H9 (cell line): ENCODE results near the gene RHBDL2. TPM values are rescaled to one million over a fixed set of nuclear protein-coding genes. Genes with fewer than 3 reads are reported as not detected.

Experiments
- DNase-seq: peaks from one replicate; pipeline ENCODE4 v3.0.0-alpha.2; 2017
- H2AFZ ChIP-seq: one replicate; pipeline ENCODE4 v1.6.1; 2013; ENCODE audit warnings: mild to moderate bottlenecking, low read length, control low read depth, moderate library complexity
- H2AK5ac ChIP-seq: 2 replicates; pipeline ENCODE4 v1.6.1; 2013; ENCODE audit warnings: low read length, control low read depth, mixed read lengths; ENCODE audit not compliant: insufficient read length
- H2BK120ac ChIP-seq: one replicate; pipeline ENCODE4 v1.6.1; 2013; ENCODE audit warnings: low read depth, mild to moderate bottlenecking, low read length, control low read depth, inconsistent platforms; ENCODE audit not compliant: poor library complexity, severe bottlenecking
- H2BK12ac ChIP-seq: 2 replicates; pipeline ENCODE4 v1.6.1; 2013; ENCODE audit warnings: low read length, control low read depth, mixed read lengths, low read depth; ENCODE audit not compliant: insufficient read length
- H2BK15ac ChIP-seq: 2 replicates; pipeline ENCODE4 v1.6.1; 2013; ENCODE audit warnings: low read depth, low read length, control low read depth
- H2BK20ac ChIP-seq: one replicate; pipeline ENCODE4 v1.6.1; 2013; ENCODE audit warnings: low read depth, mild to moderate bottlenecking, low read length, control low read depth, inconsistent platforms; ENCODE audit not compliant: poor library complexity, severe bottlenecking
- H2BK5ac ChIP-seq: 2 replicates; pipeline ENCODE4 v1.6.1; 2013; ENCODE audit warnings: low read length, control low read depth, mixed read lengths; ENCODE audit not compliant: insufficient read length
- H3K14ac ChIP-seq: 2 replicates; pipeline ENCODE4 v1.6.1; 2013; ENCODE audit warnings: low read length, control low read depth; ENCODE audit not compliant: insufficient read depth
- H3K18ac ChIP-seq: 2 replicates; pipeline ENCODE4 v1.6.1; 2013; ENCODE audit warnings: low read depth, mild to moderate bottlenecking, mixed read lengths, low read length, control low read depth; ENCODE audit not compliant: insufficient read length
- H3K23ac ChIP-seq: 2 replicates; pipeline ENCODE4 v1.6.1; 2013; ENCODE audit warnings: low read length, control low read depth, mixed read lengths, low read depth; ENCODE audit not compliant: insufficient read length
- H3K23me2 ChIP-seq: 2 replicates; pipeline ENCODE4 v1.6.1; 2013; ENCODE audit warnings: low read depth, mild to moderate bottlenecking, mixed read lengths, low read length, control low read depth; ENCODE audit not compliant: insufficient read length, poor library complexity, severe bottlenecking
- H3K27ac ChIP-seq: 2 replicates; pipeline ENCODE4 v1.5.1; 2013; ENCODE audit warnings: low read length, control low read depth, mixed read lengths, low read depth; ENCODE audit not compliant: insufficient read length
- H3K27me3 ChIP-seq: 2 replicates; pipeline ENCODE4 v1.6.1; 2013; ENCODE audit warnings: low read length, control low read depth, inconsistent platforms; ENCODE audit not compliant: insufficient read depth
- H3K4ac ChIP-seq: 2 replicates; pipeline ENCODE4 v1.6.1; 2013; ENCODE audit warnings: low read depth, mild to moderate bottlenecking, control low read depth, inconsistent platforms, low read length, moderate library complexity
- H3K4me1 ChIP-seq: 2 replicates; pipeline ENCODE4 v1.6.1; 2013; ENCODE audit warnings: low read length, control low read depth, inconsistent platforms; ENCODE audit not compliant: insufficient read depth
- H3K4me2 ChIP-seq: 2 replicates; pipeline ENCODE4 v1.6.1; 2013; ENCODE audit warnings: low read length, control low read depth, mixed read lengths; ENCODE audit not compliant: insufficient read length, insufficient read depth
- H3K56ac ChIP-seq: 2 replicates; pipeline ENCODE4 v1.6.1; 2013; ENCODE audit warnings: low read depth, mild to moderate bottlenecking, mixed read lengths, low read length, control low read depth; ENCODE audit not compliant: insufficient read length
- H3K79me1 ChIP-seq: 2 replicates; pipeline ENCODE4 v1.6.1; 2013; ENCODE audit warnings: low read depth, mild to moderate bottlenecking, moderate library complexity, low read length, control low read depth, inconsistent platforms; ENCODE audit not compliant: insufficient read depth, poor library complexity, severe bottlenecking
- H3K79me2 ChIP-seq: 2 replicates; pipeline ENCODE4 v1.6.1; 2013; ENCODE audit warnings: low read length, control low read depth, inconsistent platforms; ENCODE audit not compliant: insufficient read depth
- H3K9ac ChIP-seq: 2 replicates; pipeline ENCODE4 v1.6.1; 2013; ENCODE audit warnings: low read length, control low read depth, mixed read lengths; ENCODE audit not compliant: insufficient read length; ENCODE audit errors: extremely low read depth
- H3K9me3 ChIP-seq: one replicate; pipeline ENCODE4 v1.6.1; 2013; ENCODE audit warnings: low read depth, low read length, inconsistent platforms; ENCODE audit not compliant: control insufficient read depth
- H3T11ph ChIP-seq: one replicate; pipeline ENCODE4 v1.6.1; 2013; ENCODE audit warnings: mild to moderate bottlenecking, low read length, control low read depth, inconsistent platforms
- H4K20me1 ChIP-seq: one replicate; pipeline ENCODE4 v1.6.1; 2013; ENCODE audit not compliant: control insufficient read depth, insufficient read length, insufficient read depth
- H4K5ac ChIP-seq: 2 replicates; pipeline ENCODE4 v1.6.1; 2013; ENCODE audit warnings: low read depth, mild to moderate bottlenecking, mixed read lengths, low read length, control low read depth; ENCODE audit not compliant: insufficient read length
- H4K8ac ChIP-seq: replicated peaks from 2 replicates; pipeline ENCODE4 v1.6.1; 2013; ENCODE audit warnings: low read length, control low read depth, mixed read lengths, low read depth; ENCODE audit not compliant: insufficient read length
- H4K91ac ChIP-seq: 2 replicates; pipeline ENCODE4 v1.6.1; 2013; ENCODE audit warnings: low read depth, mild to moderate bottlenecking, moderate library complexity, mixed read lengths, low read length, control low read depth; ENCODE audit not compliant: insufficient read length
- H3K27ac Mint-ChIP-seq, 3 experiments: 2 replicates in 2 of 3; 3 replicates in 1 of 3; pipeline ENCODE4 v1.8.0; 2020 to 2021; ENCODE audit warnings: mixed read lengths in 3 of 3, mild to moderate bottlenecking in 1 of 3, moderate library complexity in 1 of 3
- H3K27me3 Mint-ChIP-seq: 2 replicates; pipeline ENCODE4 v1.8.0; 2021; ENCODE audit warnings: low read depth, mild to moderate bottlenecking, moderate library complexity, mixed read lengths
- H3K36me3 Mint-ChIP-seq, 3 experiments: 2 replicates in 2 of 3; 3 replicates in 1 of 3; pipeline ENCODE4 v1.8.0; 2020 to 2021; ENCODE audit warnings: low read depth in 3 of 3, mixed read lengths in 3 of 3; ENCODE audit not compliant: insufficient read depth in 1 of 3
- H3K4me1 Mint-ChIP-seq, 2 experiments: 2 replicates each; pipeline ENCODE4 v1.8.0; 2020; ENCODE audit warnings: mixed read lengths in 2 of 2
- H3K4me3 Mint-ChIP-seq, 2 experiments: 2 replicates in 1 of 2; 3 replicates in 1 of 2; pipeline ENCODE4 v1.8.0; 2020 to 2021; ENCODE audit warnings: mild to moderate bottlenecking in 2 of 2, mixed read lengths in 2 of 2, moderate library complexity in 1 of 2
- H3K9me3 Mint-ChIP-seq, 2 experiments: 2 replicates in 1 of 2; 3 replicates in 1 of 2; pipeline ENCODE4 v1.8.0; 2020; ENCODE audit warnings: mild to moderate bottlenecking in 2 of 2, mixed read lengths in 2 of 2, moderate library complexity in 1 of 2
- CTCF ChIP-seq: fragments of 200-600 bp; sonication (generic); conservative IDR thresholded peaks from 3 replicates; pipeline ENCODE4 v1.8.0; 2021; ENCODE audit warnings: antibody characterized with exemption, mild to moderate bottlenecking
- WGBS: extraction: QIAGEN DNeasy Blood & Tissue Kit; methylation state at CpG from one replicate; pipeline ENCODE4 v1.1.7; 2013; ENCODE audit warnings: missing lambda C conversion rate, low lambda C conversion rate, mixed read lengths; ENCODE audit not compliant: insufficient read length; ENCODE audit errors: extremely low coverage; 5-methylcytosine and 5-hydroxymethylcytosine counted together
- total RNA-seq: library from RNA; stranded (reverse); gene quantifications from 2 replicates; pipeline ENCODE4 v1.2.1, GENCODE V29; 2021

Gene RHBDL2
- total RNA-seq, 1 experiment from 2014 or later, result not detected

DNA sequence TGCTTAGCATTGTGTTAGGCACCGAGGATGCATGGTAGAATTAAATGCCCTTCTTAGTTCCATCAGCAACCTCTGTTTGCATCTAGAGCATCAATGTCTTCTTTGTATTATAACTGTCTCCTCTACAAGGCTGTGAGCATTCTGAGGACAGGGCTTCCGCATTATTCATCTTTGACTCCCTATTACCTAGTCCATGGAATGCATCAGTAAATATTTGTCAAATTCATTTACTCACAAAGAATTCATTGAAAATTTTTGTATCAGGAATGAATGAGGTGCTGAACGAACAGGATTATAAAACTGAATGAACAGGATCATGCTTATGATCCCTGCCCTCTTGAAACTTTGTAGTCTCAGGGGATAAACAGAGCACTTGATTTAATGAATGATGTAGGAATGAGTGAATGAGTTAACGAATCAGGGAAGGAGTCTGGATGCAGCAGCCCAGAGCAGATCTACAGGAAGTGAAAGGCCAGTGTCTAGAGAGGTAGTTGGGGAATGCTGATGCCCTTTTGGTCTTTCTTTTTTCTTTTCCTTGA lies 2.8 kb downstream of the RHBDL2 start:
- H3K4me1 Mint-ChIP-seq, result peaks cover 12 to 13% of the 10 kb centered on the region in 2 experiments
- Histone ChIP-seq H3K79me1 (no peaks in the 10 kb centered on the region), H3K27me3 (no peaks in the 10 kb centered on the region), H3K9me3 (no peaks in the 10 kb centered on the region), H2BK12ac (no peak overlapping the region), H3K23ac (no peak overlapping the region), H2BK20ac (no peak overlapping the region), H3K23me2 (no peaks in the 10 kb centered on the region), H2BK5ac (no peak overlapping the region), H3K4me1 (no peaks in the 10 kb centered on the region), H4K91ac (no peak overlapping the region), H3K14ac (no peak overlapping the region), H3K27ac (no peak overlapping the region), H2BK120ac (no peak overlapping the region), H2AK5ac (no peak overlapping the region), H3K9ac (no peak overlapping the region), H3K4me2 (no peak overlapping the region), H3K79me2 (no peaks in the 10 kb centered on the region), H4K8ac (no peak overlapping the region), H4K20me1 (no peaks in the 10 kb centered on the region), H3K4ac (no peak overlapping the region), H2AFZ (no peak overlapping the region), H2BK15ac (no peak overlapping the region), H3K56ac (no peak overlapping the region), H3K18ac (no peak overlapping the region), H3T11ph (no peak overlapping the region), H4K5ac (no peak overlapping the region)
- H3K27me3 Mint-ChIP-seq, result peaks cover 2% of the 10 kb centered on the region; the same call in 1 of the 2 replicates
- no peaks in the 10 kb centered on the region for H3K36me3 Mint-ChIP-seq
- no peak for DNase-seq
- no peak overlapping the region; a peak in 1 of 7 replicates for H3K27ac Mint-ChIP-seq
- no peaks in the 10 kb centered on the region for H3K9me3 Mint-ChIP-seq
- no CpG with 5 or more reads among the region's 4 CpGs for WGBS
- TF ChIP-seq CTCF, result no peak
- H3K4me3 Mint-ChIP-seq, result no peak overlapping the region
